Subcutaneous abdominal adipose tissue (tissue), 5 donors: ENCODE results near the gene CEP164.

Source experiments
- H3K27ac ChIP-seq: one replicate; pipeline ENCODE4 v1.7.0; 2013; ENCODE audit warnings: low read depth, mild to moderate bottlenecking, inconsistent platforms, low read length, moderate library complexity
- H3K27me3 ChIP-seq, 5 donors: one replicate each; pipeline ENCODE4 v1.7.0; 2013; ENCODE audit warnings: low read length in 5 of 5, inconsistent platforms in 1 of 5; ENCODE audit not compliant: control insufficient read depth in 5 of 5, insufficient read depth in 4 of 5
- H3K36me3 ChIP-seq, 5 donors: one replicate each; pipeline ENCODE4 v1.7.0; 2013; ENCODE audit warnings: low read length in 5 of 5; ENCODE audit not compliant: control insufficient read depth in 5 of 5, insufficient read depth in 5 of 5
- H3K4me1 ChIP-seq, 5 donors: one replicate each; pipeline ENCODE4 v1.7.0; 2013; ENCODE audit warnings: low read length in 5 of 5, mild to moderate bottlenecking in 3 of 5, moderate library complexity in 1 of 5; ENCODE audit not compliant: control insufficient read depth in 5 of 5, insufficient read depth in 5 of 5
- H3K4me3 ChIP-seq, 5 donors: one replicate each; pipeline ENCODE4 v1.7.0; 2013; ENCODE audit warnings: low read length in 5 of 5, low read depth in 1 of 5
- H3K9ac ChIP-seq, 5 donors: one replicate each; pipeline ENCODE4 v1.7.0; 2013; ENCODE audit warnings: low read length in 5 of 5, mild to moderate bottlenecking in 4 of 5, moderate library complexity in 3 of 5
- H3K9me3 ChIP-seq, 5 donors: one replicate each; pipeline ENCODE4 v1.7.0; 2013; ENCODE audit warnings: low read length in 5 of 5; ENCODE audit not compliant: control insufficient read depth in 5 of 5
- donor health status: healthy.
- donor health status: healthy.
- donor health status: healthy.
- donor health status: healthy.
- donor health status: healthy.

Gene CEP164

GRCh38 chr11:117433717-117434116, 106.1 kb downstream of the CEP164 start:
- H3K36me3 ChIP-seq: peaks cover 0 to 34% (median 2%) of the 10 kb centered on the region in 5 donors
- no peak overlapping the region for H3K27ac ChIP-seq
- H3K4me3 ChIP-seq: no peak overlapping the region
- no peak overlapping the region for H3K9ac ChIP-seq
- no peaks in the 10 kb centered on the region for H3K9me3 ChIP-seq
- no peaks in the 10 kb centered on the region for H3K4me1 ChIP-seq
- peaks cover 0 to 2% (median 0%) of the 10 kb centered on the region in 5 donors for H3K27me3 ChIP-seq

GRCh38 chr11:117434481-117434880, 106.8 kb downstream of the CEP164 start:
- Histone ChIP-seq H3K9ac (no peak overlapping the region), H3K36me3 (peaks cover 0 to 34% (median 2%) of the 10 kb centered on the region in 5 donors), H3K4me3 (no peak overlapping the region), H3K9me3 (no peaks in the 10 kb centered on the region), H3K27ac (no peak overlapping the region), H3K27me3 (peaks cover 0 to 3% (median 0%) of the 10 kb centered on the region in 5 donors), H3K4me1 (no peaks in the 10 kb centered on the region)

DNA sequence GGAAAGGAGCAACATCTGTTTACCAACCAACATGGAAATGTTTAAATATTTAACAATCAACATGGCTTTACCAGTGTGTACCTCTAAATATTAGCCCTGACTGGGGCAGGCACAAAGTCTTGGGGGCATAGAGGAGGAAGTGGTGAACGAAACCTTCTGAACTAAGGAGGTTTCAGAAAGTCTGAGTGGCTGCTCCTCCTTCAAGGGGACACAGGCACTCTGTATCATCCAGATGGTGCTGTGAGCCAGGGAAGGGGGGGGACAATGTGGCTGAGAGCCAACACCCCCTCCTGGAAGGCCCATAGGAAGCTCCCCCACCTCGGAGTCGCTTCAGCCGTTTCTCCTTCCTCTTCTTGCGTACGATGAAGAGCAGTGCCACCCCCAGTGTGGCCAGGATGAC, 107.7 kb downstream of the CEP164 start:
- Histone ChIP-seq H3K36me3 (peaks cover 0 to 34% (median 2%) of the 10 kb centered on the region in 5 donors), H3K9me3 (no peaks in the 10 kb centered on the region), H3K4me3 (no peak overlapping the region), H3K4me1 (no peaks in the 10 kb centered on the region), H3K9ac (no peak overlapping the region), H3K27me3 (peaks cover 0 to 3% (median 0%) of the 10 kb centered on the region in 5 donors), H3K27ac (no peak overlapping the region)

DNA sequence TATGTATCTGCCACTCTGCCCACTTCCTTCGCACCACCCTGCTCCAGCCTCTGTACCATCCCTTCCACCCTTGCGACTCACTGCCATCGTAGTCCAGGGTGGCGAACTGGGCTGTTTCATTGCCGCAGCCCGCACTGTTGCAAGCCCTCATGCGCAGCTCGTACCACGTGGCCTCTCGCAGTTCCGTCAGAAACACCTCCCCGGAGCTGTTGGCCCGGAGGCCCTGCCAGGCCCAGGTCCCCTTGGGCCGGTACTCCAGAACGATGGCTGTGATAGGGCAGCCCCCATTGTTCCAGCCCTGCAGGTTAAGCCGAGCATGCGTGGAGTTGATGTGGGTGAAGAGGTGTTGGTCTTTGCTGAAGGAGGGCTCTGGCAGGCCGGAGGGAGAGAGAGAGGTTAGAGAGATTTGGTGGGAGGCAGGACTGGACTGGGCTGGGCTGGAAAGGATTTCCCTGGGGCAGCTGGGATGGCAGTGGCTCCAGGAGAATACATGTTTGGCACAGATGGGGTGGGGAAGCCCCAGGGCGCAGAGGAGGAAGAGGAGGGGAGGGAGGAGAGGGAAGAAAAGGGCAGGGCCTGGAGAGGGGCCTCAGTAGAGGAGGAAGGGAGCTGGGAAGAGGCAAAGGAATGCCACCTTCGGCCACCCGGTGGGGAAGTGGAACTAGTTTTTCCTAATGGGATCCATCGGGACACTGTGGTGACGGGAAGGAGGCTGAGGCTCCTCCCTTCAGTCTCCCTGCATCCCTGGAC, 109.6 kb downstream of the CEP164 start:
- H3K36me3 ChIP-seq: peaks cover 0 to 20% (median 2%) of the 10 kb centered on the region in 5 donors
- no peaks in the 10 kb centered on the region for H3K4me1 ChIP-seq
- no peaks in the 10 kb centered on the region for H3K9me3 ChIP-seq
- H3K27me3 ChIP-seq: peaks cover 0 to 3% (median 0%) of the 10 kb centered on the region in 5 donors
- no peak overlapping the region for H3K4me3 ChIP-seq
- H3K9ac ChIP-seq: no peak overlapping the region
- H3K27ac ChIP-seq: no peak overlapping the region

GRCh38 chr11:117437791-117438130, 110.1 kb downstream of the CEP164 start:
- Histone ChIP-seq H3K27ac (no peak overlapping the region), H3K9ac (no peak overlapping the region), H3K4me1 (no peaks in the 10 kb centered on the region), H3K4me3 (no peak overlapping the region), H3K9me3 (no peaks in the 10 kb centered on the region), H3K27me3 (peaks cover 0 to 7% (median 2%) of the 10 kb centered on the region in 5 donors), H3K36me3 (peaks cover 0 to 20% (median 2%) of the 10 kb centered on the region in 5 donors)

GRCh38 chr11:117438371-117439000, 110.8 kb downstream of the CEP164 start:
- Histone ChIP-seq H3K27me3 (peaks cover 2 to 12% (median 6%) of the 10 kb centered on the region in 5 donors), H3K36me3 (peaks cover 0 to 16% (median 2%) of the 10 kb centered on the region in 5 donors), H3K9ac (no peak overlapping the region), H3K9me3 (no peaks in the 10 kb centered on the region), H3K27ac (no peak overlapping the region), H3K4me1 (no peaks in the 10 kb centered on the region), H3K4me3 (no peak overlapping the region)

DNA sequence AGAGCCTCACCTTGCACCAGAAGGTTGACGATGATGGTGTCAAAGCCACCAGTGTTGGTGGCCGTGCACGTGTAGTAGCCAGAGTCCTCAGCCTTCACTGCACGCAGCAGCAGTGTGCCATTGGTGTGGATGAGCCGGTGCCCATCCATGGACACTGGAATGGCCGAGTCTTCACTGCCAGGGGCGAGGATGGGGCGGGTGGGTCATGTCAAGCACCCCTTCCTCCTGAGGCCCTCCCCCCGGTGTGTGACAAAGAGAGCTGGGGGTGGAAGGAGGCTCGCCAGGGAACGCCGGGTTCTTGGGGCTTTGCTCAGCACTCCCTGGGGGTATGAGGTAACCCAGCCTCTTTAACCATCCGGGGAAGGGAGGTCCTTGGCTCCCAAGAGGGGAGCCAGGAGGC, 111.6 kb downstream of the CEP164 start:
- peaks cover 6 to 17% (median 11%) of the 10 kb centered on the region in 5 donors for H3K27me3 ChIP-seq
- no peaks in the 10 kb centered on the region for H3K9me3 ChIP-seq
- H3K27ac ChIP-seq: no peak overlapping the region
- H3K9ac ChIP-seq: no peak overlapping the region
- H3K36me3 ChIP-seq: peaks cover 0 to 16% (median 2%) of the 10 kb centered on the region in 5 donors
- no peaks in the 10 kb centered on the region for H3K4me1 ChIP-seq
- no peak overlapping the region for H3K4me3 ChIP-seq

- Histone ChIP-seq H3K27me3 (peaks cover 9 to 17% (median 13%) of the 10 kb centered on the region in 5 donors), H3K9ac (no peak overlapping the region), H3K27ac (no peak overlapping the region), H3K9me3 (no peaks in the 10 kb centered on the region), H3K4me3 (no peak overlapping the region), H3K36me3 (peaks cover 0 to 16% (median 2%) of the 10 kb centered on the region in 5 donors), H3K4me1 (no peaks in the 10 kb centered on the region)
These were observed 112.6 kb downstream of the CEP164 start for GRCh38 chr11:117440258-117440657.

GRCh38 chr11:117441146-117441975, 113.7 kb downstream of the CEP164 start:
- H3K36me3 ChIP-seq: peaks cover 0 to 9% (median 2%) of the 10 kb centered on the region in 5 donors
- no peaks in the 10 kb centered on the region for H3K9me3 ChIP-seq
- H3K9ac ChIP-seq: no peak overlapping the region
- H3K27me3 ChIP-seq: peaks cover 9 to 17% (median 13%) of the 10 kb centered on the region in 5 donors
- H3K4me3 ChIP-seq: no peak overlapping the region
- H3K4me1 ChIP-seq: no peaks in the 10 kb centered on the region
- no peak overlapping the region for H3K27ac ChIP-seq
